ENCODE data around the gene SH3RF3. TPM values are rescaled to one million over a fixed set of nuclear protein-coding genes. Genes with fewer than 3 reads are reported as not detected.
A peak's percentile ranks its signal among the peaks of the same experiment; 100 is the strongest.

Gene SH3RF3
- total and polyA plus RNA-seq, 2 of the 13 experiments (the other 11 are each of a cell fraction or from before 2014, with no cell fraction given), result 0.04 TPM; not detected in 1

DNA sequence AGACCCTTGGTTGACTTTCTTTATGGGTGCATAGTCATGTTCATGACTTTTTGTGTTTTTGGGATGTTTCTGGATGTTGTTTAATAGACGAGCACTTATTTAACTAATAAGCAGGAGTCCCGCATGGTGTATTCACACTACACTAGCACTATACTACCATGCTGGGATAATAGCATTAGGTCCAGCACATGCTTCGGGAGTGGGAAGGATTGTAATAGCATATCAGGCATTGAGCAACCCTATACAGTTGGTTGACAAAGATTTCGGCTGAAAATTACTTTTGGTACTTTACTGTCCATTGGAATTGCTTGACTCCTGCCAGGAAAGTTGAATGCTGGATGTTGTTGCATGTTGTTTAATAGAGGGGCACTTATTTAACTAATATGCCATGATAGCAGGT lies 2.8 kb downstream of the SH3RF3 start:
- DNase-seq (ENCODE audit: low spot score) (no peak), ATAC-seq (no peak), FAIRE-seq (no peak)
- Histone ChIP-seq H3K9me3 (ENCODE audit: low read length) (no peaks in the 10 kb centered on the region), H2AFZ (ENCODE audit: low read length) (no peak overlapping the region), H3K4me2 (ENCODE audit: low read depth, low read length) (no peak overlapping the region), H3K27ac (ENCODE audit: extremely low read length, insufficient read depth, low read length) (no peak overlapping the region), H3K4me1 (ENCODE audit: insufficient read depth, low read length) (peaks cover 13% of the 10 kb centered on the region), H3K4me3 (replicated peaks in 1 of 3; ENCODE audit: insufficient read depth in 1 of 3, low read depth in 2 of 3, low read length in 3 of 3) (no peak overlapping the region), H3K9ac (ENCODE audit: insufficient read depth, low read depth, low read length) (no peak overlapping the region), H3K27me3 (ENCODE audit: control insufficient read depth in 1 of 2, insufficient read depth in 2 of 2, low read length in 2 of 2) (peaks cover 4 to 69% of the 10 kb centered on the region in 2 experiments; a peak in 4 of 5 replicates), H4K20me1 (ENCODE audit: insufficient read depth, low read length) (no peaks in the 10 kb centered on the region), H3K36me3 (replicated peaks in 1 of 2; ENCODE audit: control insufficient read depth in 1 of 2, insufficient read depth in 2 of 2, low read length in 2 of 2) (no peaks in the 10 kb centered on the region), H3K79me2 (ENCODE audit: insufficient read depth, low read length) (no peaks in the 10 kb centered on the region)
- ChIA-PET CTCF (ENCODE audit: low intra/inter-chr PET ratio, low total read pairs) (no interaction called here), POLR2A (no interaction called here)
- in situ Hi-C loops (cut with HindIII; ENCODE audit: extremely low pct_ligation_motif_present, low pct_unique_long_range_greater_than_20kb) (no loop called here), intact Hi-C loops (cut with micrococcal nuclease; ENCODE audit: unreplicated experiment) (no loop called here)
- BruUV-seq (replicated peaks), result no TSS peak
- no peak for TF ChIP-seq MEIS1 (CRISPR knock-in tag; IDR thresholded peaks at IDR 0.05; ENCODE audit: borderline replicate concordance)
- 0 out of 2 replicates have a peak, but pooled peaks have one; percentile 12 for TF ChIP-seq EZH2 (conservative IDR thresholded peaks at IDR 0.05; ENCODE audit: low read depth, low read length)
- whole genome bisulfite sequencing (ENCODE audit: low lambda C conversion rate), result 48% methylated on average over 4 of the region's 4 CpGs

DNA sequence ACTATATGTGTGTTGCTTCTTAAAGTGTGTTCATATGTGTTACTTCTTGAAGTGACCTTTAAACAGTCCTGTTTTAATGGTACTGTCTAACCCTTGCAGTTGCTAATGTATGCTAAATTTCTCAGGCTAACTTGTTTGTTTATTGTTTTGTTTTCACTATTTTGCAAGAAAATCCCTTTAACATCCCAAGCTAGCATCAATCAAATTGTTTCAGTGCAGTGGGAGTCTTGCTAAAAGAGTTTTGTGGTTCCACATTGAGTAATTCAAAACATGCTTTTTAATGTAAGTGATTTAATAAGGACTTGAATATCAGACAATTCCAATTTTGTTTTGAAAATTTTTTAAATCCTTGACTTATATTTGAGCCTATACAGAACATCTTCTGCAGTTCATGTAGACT lies 3.6 kb downstream of the SH3RF3 start:
- no peaks in the 10 kb centered on the region for H4K20me1 ChIP-seq (ENCODE audit: insufficient read depth, low read length)
- in situ Hi-C loops (cut with HindIII; ENCODE audit: extremely low pct_ligation_motif_present, low pct_unique_long_range_greater_than_20kb), result no loop called here
- no peaks in the 10 kb centered on the region for H3K36me3 ChIP-seq (replicated peaks in 1 of 2; ENCODE audit: control insufficient read depth in 1 of 2, insufficient read depth in 2 of 2, low read length in 2 of 2)
- intact Hi-C loops (cut with micrococcal nuclease; ENCODE audit: unreplicated experiment), result no loop called here
- FAIRE-seq (no peak), DNase-seq (ENCODE audit: low spot score) (no peak), ATAC-seq (no peak)
- H3K4me3 ChIP-seq (replicated peaks in 1 of 3; ENCODE audit: insufficient read depth in 1 of 3, low read depth in 2 of 3, low read length in 3 of 3), result no peak overlapping the region
- no peak for TF ChIP-seq ZNF234 (CRISPR knock-in tag; conservative IDR thresholded peaks at IDR 0.05)
- no peak for TF ChIP-seq ARHGAP35 (CRISPR knock-in tag; IDR thresholded peaks at IDR 0.05; ENCODE audit: borderline replicate concordance)
- TF ChIP-seq PHF8 (CRISPR knock-in tag; IDR thresholded peaks at IDR 0.05), result no peak
- TF ChIP-seq BRD4 (CRISPR knock-in tag; IDR thresholded peaks at IDR 0.05), result no peak
- no peak for TF ChIP-seq ZNF558 (CRISPR knock-in tag; IDR thresholded peaks at IDR 0.05; ENCODE audit: borderline replicate concordance)
- no peak for TF ChIP-seq PHF21A (CRISPR knock-in tag; IDR thresholded peaks at IDR 0.05)
- TF ChIP-seq, protein P1, sequence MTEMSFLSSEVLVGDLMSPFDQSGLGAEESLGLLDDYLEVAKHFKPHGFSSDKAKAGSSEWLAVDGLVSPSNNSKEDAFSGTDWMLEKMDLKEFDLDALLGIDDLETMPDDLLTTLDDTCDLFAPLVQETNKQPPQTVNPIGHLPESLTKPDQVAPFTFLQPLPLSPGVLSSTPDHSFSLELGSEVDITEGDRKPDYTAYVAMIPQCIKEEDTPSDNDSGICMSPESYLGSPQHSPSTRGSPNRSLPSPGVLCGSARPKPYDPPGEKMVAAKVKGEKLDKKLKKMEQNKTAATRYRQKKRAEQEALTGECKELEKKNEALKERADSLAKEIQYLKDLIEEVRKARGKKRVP (CRISPR knock-in tag; IDR thresholded peaks at IDR 0.05), result no peak
- no peak overlapping the region for H3K27ac ChIP-seq (ENCODE audit: extremely low read length, insufficient read depth, low read length)
- H3K4me1 ChIP-seq (ENCODE audit: insufficient read depth, low read length), result peaks cover 13% of the 10 kb centered on the region
- H2AFZ ChIP-seq (ENCODE audit: low read length), result no peak overlapping the region
- peaks cover 4 to 69% of the 10 kb centered on the region in 2 experiments; a peak in 4 of 5 replicates for H3K27me3 ChIP-seq (ENCODE audit: control insufficient read depth in 1 of 2, insufficient read depth in 2 of 2, low read length in 2 of 2)
- ChIA-PET CTCF (ENCODE audit: low intra/inter-chr PET ratio, low total read pairs) (no interaction called here), POLR2A (no interaction called here)
- BruUV-seq (replicated peaks), result no TSS peak
- no peaks in the 10 kb centered on the region for H3K79me2 ChIP-seq (ENCODE audit: insufficient read depth, low read length)
- H3K9ac ChIP-seq (ENCODE audit: insufficient read depth, low read depth, low read length), result no peak overlapping the region
- no peaks in the 10 kb centered on the region for H3K9me3 ChIP-seq (ENCODE audit: low read length)
- H3K4me2 ChIP-seq (ENCODE audit: low read depth, low read length), result no peak overlapping the region
